H1 (cell line): ENCODE data around the gene ECEL1. TPM values are rescaled to one million over a fixed set of nuclear protein-coding genes. Genes with fewer than 3 reads are reported as not detected.
"Not testable (repeated sequence)": the region's sequence is repeated elsewhere in the genome, so short reads cannot be mapped to it uniquely, and the experiment has no call there.

Source experiments
- CTCF ChIA-PET: fragments of 300-600 bp; sonication (Branson Sonifier 250); formaldehyde crosslinking; loops from one replicate; lab custom pipeline; 2021; ENCODE audit not compliant: partially characterized antibody; lab: Charles Lee
- POLR2A ChIA-PET: fragments of 300-600 bp; sonication (Branson Sonifier 250); formaldehyde crosslinking; loops from one replicate; lab custom pipeline; 2021; ENCODE audit warnings: inconsistent platforms; ENCODE audit not compliant: partially characterized antibody; lab: Charles Lee
- DNase-seq, 2 experiments: peaks; one replicate each; pipeline versions ENCODE4 v3.0.0 to v3.0.0-alpha.2; 2010 to 2022; ENCODE audit warnings: low spot score in 2 of 2, low read depth in 1 of 2, mixed read lengths in 1 of 2
- FAIRE-seq: peaks from 2 replicates; lab custom pipeline; 2011; peaks lifted over from hg19 to GRCh38; lab: Jason Lieb, UNC
- H2AFZ ChIP-seq: 2 replicates; pipeline ENCODE4 v1.8.1; 2012; ENCODE audit warnings: low read length, inconsistent platforms
- H2AK5ac ChIP-seq: 2 replicates; pipeline ENCODE4 v1.6.1; 2013; ENCODE audit warnings: low read depth, low read length
- H2BK120ac ChIP-seq: replicated peaks from 2 replicates; pipeline ENCODE3; 2013; ENCODE audit warnings: low read depth, low read length, inconsistent platforms
- H2BK12ac ChIP-seq: 2 replicates; pipeline ENCODE4 v1.6.1; 2013; ENCODE audit warnings: low read depth, low read length
- H2BK15ac ChIP-seq: 2 replicates; pipeline ENCODE4 v1.6.1; 2013; ENCODE audit warnings: low read length
- H2BK20ac ChIP-seq: 2 replicates; pipeline ENCODE4 v1.6.1; 2013; ENCODE audit warnings: low read length
- H2BK5ac ChIP-seq: 2 replicates; pipeline ENCODE4 v1.6.1; 2013; ENCODE audit warnings: low read depth, low read length
- H3K14ac ChIP-seq: 2 replicates; pipeline ENCODE4 v1.6.1; 2013; ENCODE audit warnings: inconsistent platforms; ENCODE audit not compliant: insufficient read length
- H3K18ac ChIP-seq: 2 replicates; pipeline ENCODE4 v1.6.1; 2013; ENCODE audit warnings: low read length; ENCODE audit errors: extremely low read depth
- H3K23ac ChIP-seq: 2 replicates; pipeline ENCODE4 v1.6.1; 2013; ENCODE audit warnings: inconsistent platforms; ENCODE audit not compliant: insufficient read length
- H3K23me2 ChIP-seq: 2 replicates; pipeline ENCODE4 v1.6.1; 2013; ENCODE audit warnings: low read depth, low read length
- H3K27ac ChIP-seq: 2 replicates; pipeline ENCODE4 v1.6.1; 2011; ENCODE audit warnings: low read depth, low read length, inconsistent platforms
- H3K27me3 ChIP-seq, 4 experiments: replicated peaks in 1 of 4; 1 replicate in 1 of 4; 2 replicates in 3 of 4; pipeline versions ENCODE4 v1.6.1 to v1.8.1; 2011 to 2013; ENCODE audit warnings: low read length in 3 of 4, mild to moderate bottlenecking in 3 of 4, inconsistent platforms in 2 of 4, mixed read lengths in 2 of 4, moderate library complexity in 1 of 4; ENCODE audit not compliant: control insufficient read depth in 3 of 4, insufficient read depth in 3 of 4; ENCODE audit errors: extremely low read depth in 1 of 4
- H3K36me3 ChIP-seq, 4 experiments: 2 replicates each; pipeline versions ENCODE4 v1.6.1 to v1.8.1; 2011 to 2013; ENCODE audit warnings: mild to moderate bottlenecking in 4 of 4, low read length in 3 of 4, moderate library complexity in 2 of 4, control low read depth in 1 of 4, inconsistent platforms in 1 of 4; ENCODE audit not compliant: insufficient read depth in 4 of 4, control insufficient read depth in 2 of 4
- H3K4ac ChIP-seq: replicated peaks from 2 replicates; pipeline ENCODE3; 2013; ENCODE audit warnings: low read length, low read depth, mixed read lengths, inconsistent platforms; ENCODE audit not compliant: insufficient read length
- H3K4me1 ChIP-seq, 4 experiments: replicated peaks in 1 of 4; 1 replicate in 1 of 4; 2 replicates in 3 of 4; pipeline versions ENCODE4 v1.6.1 to v1.8.1; 2011 to 2013; ENCODE audit warnings: low read length in 3 of 4, inconsistent platforms in 2 of 4, mixed read lengths in 1 of 4; ENCODE audit not compliant: insufficient read depth in 4 of 4, control insufficient read depth in 3 of 4
- H3K4me2 ChIP-seq, 2 experiments: 2 replicates each; pipeline versions ENCODE4 v1.6.1 to v1.8.1; 2011 to 2013; ENCODE audit warnings: low read depth in 2 of 2, low read length in 2 of 2, control low read depth in 1 of 2, inconsistent platforms in 1 of 2, mild to moderate bottlenecking in 1 of 2; ENCODE audit not compliant: insufficient read depth in 1 of 2
- H3K4me3 ChIP-seq, 4 experiments: fragments of 200-600, 300-600 bp in 1 of 4; sonication (generic), shearing (Covaris generic), sonication (Bioruptor Twin) in 1 of 4; 2 replicates each; pipeline versions ENCODE4 v1.5.1 to v1.8.1; 2011 to 2016; ENCODE audit warnings: low read length in 4 of 4, low read depth in 3 of 4, control low read depth in 2 of 4, inconsistent platforms in 2 of 4, mild to moderate bottlenecking in 2 of 4, mixed read lengths in 1 of 4, moderate library complexity in 1 of 4; ENCODE audit not compliant: insufficient read depth in 2 of 4; ENCODE audit errors: extremely low read depth in 1 of 4
- H3K56ac ChIP-seq: replicated peaks from 2 replicates; pipeline ENCODE3; 2013; ENCODE audit warnings: low read depth, mild to moderate bottlenecking, mixed read lengths, low read length, inconsistent platforms; ENCODE audit not compliant: insufficient read length
- H3K79me1 ChIP-seq: 2 replicates; pipeline ENCODE4 v1.6.1; 2013; ENCODE audit warnings: low read depth, low read length, control low read depth
- H3K79me2 ChIP-seq, 2 experiments: 2 replicates each; pipeline versions ENCODE4 v1.6.1 to v1.8.1; 2012 to 2013; ENCODE audit warnings: low read length in 2 of 2, mild to moderate bottlenecking in 2 of 2, inconsistent platforms in 1 of 2; ENCODE audit not compliant: insufficient read depth in 2 of 2, control insufficient read depth in 1 of 2
- H3K9ac ChIP-seq, 4 experiments: replicated peaks in 1 of 4; 1 replicate in 1 of 4; 2 replicates in 3 of 4; pipeline versions ENCODE4 v1.6.1 to v1.8.1; 2011 to 2013; ENCODE audit warnings: low read depth in 3 of 4, low read length in 3 of 4, control low read depth in 2 of 4, mild to moderate bottlenecking in 2 of 4, moderate library complexity in 2 of 4, inconsistent platforms in 1 of 4; ENCODE audit errors: extremely low read depth in 1 of 4
- H3K9me3 ChIP-seq, 2 experiments: 2 replicates each; pipeline versions ENCODE4 v1.6.1 to v1.8.1; 2012 to 2013; ENCODE audit warnings: mild to moderate bottlenecking in 2 of 2, moderate library complexity in 2 of 2, control low read depth in 1 of 2, inconsistent platforms in 1 of 2, low read depth in 1 of 2, low read length in 1 of 2, mixed read lengths in 1 of 2; ENCODE audit not compliant: insufficient read depth in 2 of 2
- H4K20me1 ChIP-seq, 2 experiments: replicated peaks in 1 of 2; 2 replicates each; pipeline versions ENCODE3 to v1.8.1; 2011 to 2013; ENCODE audit warnings: inconsistent platforms in 2 of 2, low read length in 2 of 2, mild to moderate bottlenecking in 1 of 2; ENCODE audit not compliant: insufficient read depth in 2 of 2, control insufficient read depth in 1 of 2
- H4K5ac ChIP-seq: 2 replicates; pipeline ENCODE4 v1.6.1; 2013; ENCODE audit warnings: low read length, low read depth, mixed read lengths, inconsistent platforms; ENCODE audit not compliant: insufficient read length
- H4K8ac ChIP-seq: 2 replicates; pipeline ENCODE4 v1.8.0; 2013; ENCODE audit warnings: mild to moderate bottlenecking, moderate library complexity, low read length, inconsistent platforms; ENCODE audit not compliant: insufficient read depth; ENCODE audit errors: extremely low read depth
- H4K91ac ChIP-seq: replicated peaks from 2 replicates; pipeline ENCODE3; 2013; ENCODE audit warnings: low read length, mixed read lengths, inconsistent platforms; ENCODE audit not compliant: insufficient read length
- WGBS, 2 experiments: shearing (Covaris generic) in 1 of 2; methylation state at CpG; one replicate each; pipeline versions ENCODE4 v1.1.6 to v1.1.7; 2013 to 2015; ENCODE audit warnings: low lambda C conversion rate in 2 of 2, mixed read lengths in 2 of 2, inconsistent platforms in 1 of 2, low coverage in 1 of 2, missing lambda C conversion rate in 1 of 2; ENCODE audit not compliant: insufficient replicate concordance in 2 of 2, insufficient coverage in 1 of 2, insufficient read length in 1 of 2; ENCODE audit errors: extremely low coverage in 1 of 2, missing lambda C conversion rate in 1 of 2; 5-methylcytosine and 5-hydroxymethylcytosine counted together
- polyA plus RNA-seq, 7 experiments: library from polyadenylated mRNA; depleted of rRNA in 3 of 7; stranded (reverse) in 5 of 7; unstranded in 2 of 7; fragments of >200 nt in 5 of 7; fragments of 200-250 nt in 2 of 7; gene quantifications; 1 replicate in 5 of 7; 2 replicates in 1 of 7; 4 replicates in 1 of 7; pipeline versions ENCODE4 v1.2.1 to v1.2.3, GENCODE V29; 2011 to 2013; ENCODE audit warnings: missing spikeins in 2 of 7, mixed read lengths in 2 of 7
- total RNA-seq: library from RNA; stranded (reverse); fragmentation: NEBNext Ultra II Directional; extraction: Animal tissue kit (Norgen Biotek cat#: 25700); gene quantifications from 2 replicates; pipeline ENCODE4 v1.2.1, GENCODE V29; 2021

Gene ECEL1
- total and polyA plus RNA-seq, 2 of the 8 experiments (the other 6 are each of a cell fraction or from before 2014, with no cell fraction given) = 7.7 to 20.2 TPM

DNA sequence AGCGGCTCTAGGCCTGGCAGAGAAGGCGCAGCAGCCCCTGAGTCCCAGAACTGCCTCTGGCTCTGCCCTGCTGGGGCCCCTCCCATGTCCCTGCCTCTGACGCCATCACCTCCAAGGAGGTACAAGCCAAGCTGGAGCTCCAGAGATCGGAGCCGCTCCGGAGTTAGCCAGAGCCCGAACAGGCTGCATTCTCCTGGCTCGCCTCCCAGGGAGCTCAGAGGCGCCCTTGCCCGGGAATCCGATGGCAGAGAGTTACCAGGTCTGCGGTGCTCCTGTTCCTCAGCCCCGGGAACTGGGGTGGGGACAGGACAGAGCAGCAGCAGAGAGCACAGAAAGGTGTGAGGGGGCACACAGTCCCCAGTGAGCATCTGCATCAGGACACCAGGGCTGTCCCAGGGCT is 44.6 kb downstream of the ECEL1 start:
- H2BK12ac ChIP-seq, H3K23ac ChIP-seq, H3K79me2 ChIP-seq, H3K9me3 ChIP-seq, H4K5ac ChIP-seq, H3K4me2 ChIP-seq, FAIRE-seq, H2BK20ac ChIP-seq, DNase-seq, H2AK5ac ChIP-seq, H2BK120ac ChIP-seq, H4K20me1 ChIP-seq, H3K14ac ChIP-seq, H3K23me2 ChIP-seq, H4K8ac ChIP-seq, H2AFZ ChIP-seq, H3K4ac ChIP-seq, H2BK5ac ChIP-seq, H3K56ac ChIP-seq, H3K27me3 ChIP-seq, POLR2A ChIA-PET, H2BK15ac ChIP-seq, H3K79me1 ChIP-seq, H3K4me1 ChIP-seq, H4K91ac ChIP-seq, H3K36me3 ChIP-seq, H3K27ac ChIP-seq, H3K4me3 ChIP-seq, H3K9ac ChIP-seq, H3K18ac ChIP-seq: not testable (repeated sequence)
- WGBS, 2 experiments = 90% methylated on average over 2 of the region's 13 CpGs; no CpG with 5 or more reads in 1 of the 2 experiments
- CTCF ChIA-PET = interaction anchor here (1.6 to 4.9 kb wide), 6 partner anchors 14 to 116 kb away, joined by 3 to 67 read pairs (median 21); no protein-coding TSS in a partner anchor

DNA sequence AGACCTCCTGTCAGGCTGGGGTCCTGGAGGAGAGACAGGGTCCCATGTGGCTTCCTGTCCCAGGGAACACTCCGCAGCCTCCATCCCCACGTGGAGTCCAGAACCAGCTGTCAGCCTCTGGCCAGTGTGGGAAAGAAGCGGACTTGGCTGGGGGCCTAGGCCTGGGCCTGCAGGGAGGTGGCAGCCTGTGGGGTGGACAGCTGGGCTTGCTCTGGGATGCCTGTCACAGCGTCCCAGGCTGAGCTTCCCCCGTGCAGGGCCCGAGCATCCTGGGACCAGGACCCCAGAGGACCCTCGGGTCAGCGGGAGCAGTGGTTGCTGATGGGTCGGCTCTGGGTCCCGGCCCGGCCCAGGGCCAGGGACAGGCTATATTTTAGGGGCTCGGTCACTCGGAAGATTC is 45.2 kb downstream of the ECEL1 start:
- H3K4me3 ChIP-seq, H3K4me1 ChIP-seq, H3K36me3 ChIP-seq, H3K14ac ChIP-seq, H3K9me3 ChIP-seq, H3K79me1 ChIP-seq, FAIRE-seq, H3K23me2 ChIP-seq, H3K4ac ChIP-seq, H2BK15ac ChIP-seq, H3K23ac ChIP-seq, H3K27ac ChIP-seq, POLR2A ChIA-PET, H2AFZ ChIP-seq, H2BK12ac ChIP-seq, H3K27me3 ChIP-seq, H2AK5ac ChIP-seq, H4K8ac ChIP-seq, H3K9ac ChIP-seq, H3K18ac ChIP-seq, H4K91ac ChIP-seq, H2BK120ac ChIP-seq, DNase-seq, H3K4me2 ChIP-seq, H4K5ac ChIP-seq, H3K56ac ChIP-seq, H3K79me2 ChIP-seq, H4K20me1 ChIP-seq, H2BK5ac ChIP-seq, H2BK20ac ChIP-seq: not testable (repeated sequence)
- WGBS, 2 experiments = 87% methylated on average over 11 of the region's 13 CpGs; no CpG with 5 or more reads in 1 of the 2 experiments
- CTCF ChIA-PET = interaction anchor here (1.0 to 4.9 kb wide), 9 partner anchors 15 to 115 kb away, joined by 3 to 67 read pairs (median 5); no protein-coding TSS in a partner anchor
